ENCODE data around the gene CDC27.
A peak's percentile ranks its signal among the peaks of the same experiment; 100 is the strongest.
"Not testable (repeated sequence)": the region's sequence is repeated elsewhere in the genome, so short reads cannot be mapped to it uniquely, and the experiment has no call there.

The CDC27 gene

DNA sequence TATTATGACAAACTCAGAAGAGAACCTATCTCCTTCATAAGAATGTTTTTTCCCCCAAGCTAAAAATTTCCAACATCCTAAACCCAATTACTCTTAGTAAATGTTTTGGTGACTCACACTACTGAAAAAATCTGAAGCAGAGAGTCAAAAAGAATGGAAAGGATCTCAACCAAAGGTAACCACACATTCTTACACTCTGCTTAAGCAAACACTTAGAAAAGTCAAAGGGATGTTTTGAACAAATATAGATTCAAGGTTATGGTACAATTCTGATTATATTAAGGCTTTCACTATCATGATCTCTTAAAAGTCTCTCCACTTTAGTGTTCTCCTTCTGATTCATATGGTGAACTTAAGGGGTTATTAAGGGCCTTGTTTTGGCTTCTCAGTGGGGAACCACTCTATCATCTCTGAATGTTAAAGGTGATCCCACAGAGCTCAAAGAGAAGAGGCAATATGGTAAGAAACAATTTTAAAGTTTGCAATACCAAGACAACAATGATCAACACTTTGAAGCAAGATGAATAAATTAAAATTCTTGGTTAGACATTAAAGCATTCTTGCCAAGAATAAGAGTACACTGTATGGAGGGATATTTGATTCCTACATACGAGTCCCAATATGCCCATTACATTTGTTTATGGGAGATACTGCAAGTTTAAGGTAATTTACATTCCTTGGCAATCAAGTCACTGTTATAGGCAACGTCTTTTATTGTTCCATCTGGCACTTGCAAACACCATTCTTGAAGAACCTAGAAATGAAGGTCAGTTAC, 69.2 kb downstream of the CDC27 start:
- Mint-ChIP-seq H3K4me1 (no peaks in the 10 kb centered on the region), H3K27ac (no peak overlapping the region), H3K9me3 (no peaks in the 10 kb centered on the region), H3K27me3 (no peaks in the 10 kb centered on the region), H3K4me3 (no peak overlapping the region), H3K36me3 (peaks cover 11% of the 10 kb centered on the region)
- DNase-seq (ENCODE audit: low spot score in 2 of 2), result no peak
- ATAC-seq (ENCODE audit: low read depth), result no peak

DNA sequence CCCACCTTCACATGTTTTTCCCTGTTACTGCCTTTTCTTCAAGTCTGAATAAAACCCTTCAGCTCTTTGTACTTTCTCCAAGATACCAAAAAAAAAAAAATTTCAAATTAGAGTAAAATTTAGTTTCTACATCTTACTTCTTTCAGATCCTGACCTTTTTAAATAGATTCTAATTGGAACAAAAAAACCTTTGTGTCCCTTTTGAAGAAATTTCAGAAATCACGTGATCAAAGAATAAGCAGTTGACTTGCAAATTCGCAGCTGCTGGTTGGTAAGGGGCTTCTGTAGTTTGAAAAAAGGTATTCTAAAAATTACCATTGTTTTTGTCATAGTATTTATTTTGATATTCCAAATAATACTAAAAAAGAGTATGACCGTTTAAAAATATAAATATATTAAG, 71.7 kb downstream of the CDC27 start:
- Mint-ChIP-seq H3K36me3 (peaks cover 8% of the 10 kb centered on the region), H3K27me3 (no peaks in the 10 kb centered on the region), H3K27ac (no peak overlapping the region), H3K4me3 (no peak overlapping the region), H3K4me1 (no peaks in the 10 kb centered on the region), H3K9me3 (no peaks in the 10 kb centered on the region)
- no peak for ATAC-seq (ENCODE audit: low read depth)
- DNase-seq (ENCODE audit: low spot score in 2 of 2), result no peak

DNA sequence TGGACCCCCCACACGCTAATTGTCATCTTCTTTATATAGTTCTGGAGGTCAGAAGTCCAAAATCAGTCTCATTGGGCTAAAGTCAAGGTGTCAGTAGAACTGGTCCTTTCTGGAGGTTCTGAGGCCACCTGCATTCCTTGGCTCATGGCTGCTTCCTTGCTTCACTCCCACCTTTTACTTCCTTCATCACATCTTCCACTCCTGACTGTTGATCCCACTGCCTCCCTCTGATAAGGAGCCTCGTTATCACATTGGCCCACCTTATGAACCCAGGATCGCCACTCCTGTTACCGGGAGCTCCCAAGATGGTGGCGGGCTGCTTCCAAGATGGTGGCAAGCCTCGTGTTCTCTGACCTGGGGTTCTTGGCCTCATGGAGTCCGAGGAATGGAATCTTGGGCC, 83.0 kb downstream of the CDC27 start:
- no peak for DNase-seq (ENCODE audit: low spot score in 2 of 2)
- peaks cover 4% of the 10 kb centered on the region for H3K27me3 Mint-ChIP-seq
- no peak overlapping the region for H3K27ac Mint-ChIP-seq
- no peak for ATAC-seq (ENCODE audit: low read depth)
- H3K4me1 Mint-ChIP-seq, result no peaks in the 10 kb centered on the region
- H3K4me3 Mint-ChIP-seq, result no peak overlapping the region
- no peaks in the 10 kb centered on the region for H3K9me3 Mint-ChIP-seq
- H3K36me3 Mint-ChIP-seq, result no peaks in the 10 kb centered on the region

DNA sequence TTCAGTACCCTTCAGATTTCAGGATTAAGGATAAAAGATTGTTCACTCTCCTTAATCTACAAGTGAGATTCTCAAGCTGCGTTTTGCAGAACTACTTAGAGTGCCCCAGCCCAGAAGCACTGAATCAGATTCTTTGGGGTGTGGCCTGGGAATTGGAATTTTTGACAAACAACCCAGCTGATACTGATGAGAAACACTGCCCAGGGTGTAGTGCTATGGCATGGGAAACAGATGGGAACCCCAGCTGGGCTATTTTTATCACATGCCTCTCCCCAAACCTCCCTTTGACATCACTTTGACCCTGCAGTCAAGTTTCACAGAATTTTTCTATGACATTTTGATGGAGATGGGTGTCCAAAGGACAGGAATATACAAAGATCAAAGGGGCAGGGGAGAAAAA, 83.8 kb downstream of the CDC27 start:
- H3K4me3 Mint-ChIP-seq; ATAC-seq (ENCODE audit: low read depth); H3K9me3 Mint-ChIP-seq; H3K27me3 Mint-ChIP-seq; DNase-seq (ENCODE audit: low spot score in 2 of 2); H3K4me1 Mint-ChIP-seq; H3K36me3 Mint-ChIP-seq; H3K27ac Mint-ChIP-seq: not testable (repeated sequence)

DNA sequence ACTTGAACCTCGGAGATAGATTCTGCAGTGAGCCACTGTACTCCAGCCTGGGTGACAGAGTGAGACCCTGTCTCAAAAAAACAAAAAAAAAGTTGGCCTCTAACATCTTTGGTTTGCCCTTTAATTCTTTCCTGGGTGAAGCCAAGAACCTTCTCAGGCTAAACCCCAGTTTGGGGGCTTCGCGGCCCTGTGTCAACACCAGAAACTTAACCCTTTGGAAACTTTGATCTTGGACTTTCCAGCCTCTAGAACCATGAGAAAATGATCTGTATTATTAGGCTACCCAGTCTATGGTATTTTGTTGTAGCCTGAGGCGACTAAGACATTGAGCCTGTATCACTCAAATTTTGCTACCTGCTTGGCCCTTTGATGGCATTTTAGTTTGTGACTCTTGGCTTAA, 86.2 kb downstream of the CDC27 start:
- no peak overlapping the region for H3K27ac Mint-ChIP-seq
- no peaks in the 10 kb centered on the region for H3K9me3 Mint-ChIP-seq
- H3K4me3 Mint-ChIP-seq, result no peak overlapping the region
- H3K36me3 Mint-ChIP-seq, result peaks cover 2% of the 10 kb centered on the region
- DNase-seq (ENCODE audit: low spot score in 2 of 2) (no peak), ATAC-seq (ENCODE audit: low read depth) (no peak)
- peaks cover 11% of the 10 kb centered on the region for H3K4me1 Mint-ChIP-seq
- H3K27me3 Mint-ChIP-seq, result peaks cover 4% of the 10 kb centered on the region

DNA sequence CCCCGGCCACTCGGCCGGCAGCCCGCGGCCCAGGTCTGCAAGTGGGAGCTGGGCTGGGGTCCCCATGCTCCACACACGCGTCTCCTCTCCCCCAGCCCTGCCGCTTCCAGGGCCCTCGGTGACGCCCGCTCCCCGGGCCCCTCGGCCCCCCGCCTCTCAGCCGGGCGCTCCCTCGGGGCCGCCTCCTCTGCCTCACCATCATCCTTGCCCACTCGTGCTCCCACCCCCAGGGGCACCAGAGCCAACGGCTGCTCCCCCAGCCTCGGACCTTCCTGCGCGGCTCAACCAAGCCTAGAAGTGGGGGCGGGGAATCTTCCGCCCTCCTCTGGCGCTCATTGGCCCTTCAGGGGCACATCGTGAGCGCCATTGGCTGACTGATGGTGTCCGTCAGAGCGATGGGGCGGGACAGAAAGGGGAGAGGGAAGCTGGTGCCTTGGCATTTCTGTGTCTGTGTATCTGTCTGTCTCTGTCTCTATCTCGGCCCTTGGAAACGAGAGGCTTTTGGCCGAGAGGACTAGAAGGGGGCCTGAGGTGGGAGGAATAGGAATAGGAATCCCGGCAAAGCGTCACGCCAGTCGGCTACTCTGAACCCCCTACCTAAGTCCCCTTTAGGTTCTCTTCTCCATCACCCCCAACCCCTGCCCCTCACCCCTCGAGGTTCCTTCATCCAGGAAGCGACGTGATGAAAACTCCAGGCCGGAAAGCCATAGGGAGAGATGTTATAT, 88.9 kb downstream of the CDC27 start:
- Mint-ChIP-seq H3K27ac (peak overlapping the region; percentile 93), H3K4me3 (peak overlapping the region; percentile 99), H3K36me3 (peaks cover 2% of the 10 kb centered on the region), H3K27me3 (no peaks in the 10 kb centered on the region), H3K4me1 (peaks cover 20% of the 10 kb centered on the region), H3K9me3 (no peaks in the 10 kb centered on the region)
- DNase-seq (ENCODE audit: low spot score in 2 of 2) (peak; percentile 87 to 88), ATAC-seq (ENCODE audit: low read depth) (peak; percentile 96)

DNA sequence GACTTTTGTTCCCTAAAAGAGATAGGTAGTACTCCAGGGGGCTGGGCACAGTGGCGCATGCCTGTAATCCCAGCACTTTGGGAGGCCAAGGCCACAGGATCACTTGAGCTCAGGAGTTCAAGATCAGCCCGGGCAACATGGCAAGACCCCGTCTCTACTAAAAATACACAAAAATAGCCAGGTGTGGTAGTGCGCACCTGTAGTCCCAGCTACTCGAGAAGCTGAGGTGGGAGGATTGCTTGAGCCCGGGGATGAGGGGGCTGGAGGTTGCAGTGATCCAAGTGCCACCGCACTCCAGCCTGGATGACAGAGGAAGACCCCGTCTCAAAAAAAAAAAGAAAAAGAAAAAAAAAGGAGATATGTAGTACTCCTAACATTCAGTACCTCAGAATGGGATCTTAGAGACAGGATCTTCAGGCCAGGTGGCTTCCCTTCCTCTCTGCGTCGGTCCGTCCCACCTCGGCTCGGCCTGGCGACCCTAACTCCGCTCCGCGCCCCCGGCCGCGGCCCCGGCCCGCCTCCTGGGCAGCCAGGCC, 89.6 kb downstream of the CDC27 start:
- H3K27me3 Mint-ChIP-seq, result no peaks in the 10 kb centered on the region
- peak overlapping the region; percentile 93 for H3K27ac Mint-ChIP-seq
- H3K9me3 Mint-ChIP-seq, result no peaks in the 10 kb centered on the region
- H3K4me3 Mint-ChIP-seq, result peak overlapping the region; percentile 99
- H3K36me3 Mint-ChIP-seq, result peaks cover 3% of the 10 kb centered on the region
- ATAC-seq (ENCODE audit: low read depth) (peak; percentile 15), DNase-seq (ENCODE audit: low spot score in 2 of 2) (no peak)
- H3K4me1 Mint-ChIP-seq, result peaks cover 22% of the 10 kb centered on the region

DNA sequence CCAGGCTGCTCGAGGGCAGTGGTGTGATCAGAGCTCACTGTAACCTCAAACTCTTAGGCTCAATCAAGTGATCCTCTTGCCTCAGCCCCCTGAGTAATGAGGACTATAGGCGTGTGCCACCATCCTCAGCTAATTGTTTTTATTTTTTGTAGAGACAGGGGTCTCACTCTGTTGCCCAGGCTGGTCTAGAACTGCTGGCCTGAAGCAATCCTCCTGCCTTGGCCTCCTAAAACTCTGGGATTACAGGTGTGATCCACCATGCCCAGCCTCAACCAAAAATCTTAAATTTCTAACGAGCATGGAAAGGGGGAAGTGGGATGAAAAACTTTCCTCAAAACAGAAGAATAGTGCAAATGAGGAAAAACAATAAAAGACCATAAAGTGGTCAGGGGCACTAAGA, 92.8 kb downstream of the CDC27 start:
- no peak overlapping the region for H3K4me3 Mint-ChIP-seq
- peaks cover 3% of the 10 kb centered on the region for H3K36me3 Mint-ChIP-seq
- no peak for ATAC-seq (ENCODE audit: low read depth)
- no peak for DNase-seq (ENCODE audit: low spot score in 2 of 2)
- peaks cover 33% of the 10 kb centered on the region for H3K4me1 Mint-ChIP-seq
- no peaks in the 10 kb centered on the region for H3K9me3 Mint-ChIP-seq
- no peak overlapping the region for H3K27ac Mint-ChIP-seq
- H3K27me3 Mint-ChIP-seq, result no peaks in the 10 kb centered on the region

DNA sequence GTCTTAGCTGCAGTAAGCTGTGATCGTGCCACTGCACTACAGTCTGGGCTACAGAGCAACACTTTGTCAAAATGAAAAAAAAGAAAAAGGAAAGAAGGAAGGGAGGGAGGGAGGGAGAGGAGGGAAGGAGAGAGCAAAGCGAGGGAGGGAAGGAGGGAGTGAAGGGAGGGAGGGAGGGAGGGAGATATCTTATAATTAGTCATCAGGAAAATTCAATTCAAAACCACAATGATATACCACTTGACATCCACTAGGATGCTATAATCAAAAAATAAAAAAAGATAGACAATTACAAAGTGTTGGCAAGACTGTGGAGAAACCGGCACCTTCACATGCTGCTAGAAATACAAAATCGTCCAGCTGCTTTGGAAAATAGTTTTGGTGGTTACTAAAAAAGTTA, 93.8 kb downstream of the CDC27 start:
- H3K27ac Mint-ChIP-seq, result peak overlapping the region; percentile 20
- no peak overlapping the region for H3K4me3 Mint-ChIP-seq
- no peaks in the 10 kb centered on the region for H3K9me3 Mint-ChIP-seq
- ATAC-seq (ENCODE audit: low read depth) (no peak), DNase-seq (ENCODE audit: low spot score in 2 of 2) (no peak)
- peaks cover 37% of the 10 kb centered on the region for H3K4me1 Mint-ChIP-seq
- H3K27me3 Mint-ChIP-seq, result no peaks in the 10 kb centered on the region
- H3K36me3 Mint-ChIP-seq, result peaks cover 3% of the 10 kb centered on the region

DNA sequence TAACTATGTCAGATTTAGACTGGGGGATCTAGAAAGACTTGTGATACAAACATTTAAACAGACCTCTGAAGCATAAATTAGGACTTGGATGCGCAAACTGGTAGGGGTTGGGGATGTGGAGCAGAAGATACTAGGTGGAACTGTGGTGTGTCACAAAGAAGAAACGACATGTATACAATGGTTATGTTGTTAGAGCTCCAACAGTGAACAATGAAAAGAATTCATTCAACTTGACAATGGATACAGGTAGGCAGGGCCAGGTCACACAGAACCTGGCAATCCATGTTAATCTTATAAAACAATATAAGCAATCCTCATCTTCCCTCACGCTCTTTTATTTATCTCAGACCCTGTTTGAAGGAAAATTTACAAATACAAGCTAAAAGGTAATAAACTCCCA, 102.0 kb downstream of the CDC27 start:
- no peak for ATAC-seq (ENCODE audit: low read depth)
- Mint-ChIP-seq H3K27me3 (no peaks in the 10 kb centered on the region), H3K4me3 (no peak overlapping the region), H3K27ac (no peak overlapping the region), H3K36me3 (peaks cover 2% of the 10 kb centered on the region), H3K4me1 (peaks cover 33% of the 10 kb centered on the region), H3K9me3 (no peaks in the 10 kb centered on the region)
- no peak for DNase-seq (ENCODE audit: low spot score in 2 of 2)

DNA sequence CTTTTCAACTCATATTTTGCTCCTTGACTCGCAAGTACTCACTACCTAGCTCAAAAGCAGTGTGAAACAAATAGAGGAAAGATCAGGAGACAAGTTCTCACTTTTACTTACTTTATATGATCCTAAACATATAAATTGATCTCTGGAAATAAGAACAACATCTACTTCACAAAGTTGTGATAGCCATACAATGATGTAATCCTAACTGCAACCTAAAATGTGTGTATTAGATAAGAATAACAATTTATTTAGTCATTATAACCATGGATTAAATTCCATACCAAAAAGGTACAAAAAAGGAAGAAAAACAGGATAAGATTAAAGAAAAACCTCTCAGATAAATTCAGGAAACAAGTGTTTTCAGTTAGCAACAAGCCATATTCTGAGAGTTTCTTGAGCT, 103.4 kb downstream of the CDC27 start:
- no peak for ATAC-seq (ENCODE audit: low read depth)

DNA sequence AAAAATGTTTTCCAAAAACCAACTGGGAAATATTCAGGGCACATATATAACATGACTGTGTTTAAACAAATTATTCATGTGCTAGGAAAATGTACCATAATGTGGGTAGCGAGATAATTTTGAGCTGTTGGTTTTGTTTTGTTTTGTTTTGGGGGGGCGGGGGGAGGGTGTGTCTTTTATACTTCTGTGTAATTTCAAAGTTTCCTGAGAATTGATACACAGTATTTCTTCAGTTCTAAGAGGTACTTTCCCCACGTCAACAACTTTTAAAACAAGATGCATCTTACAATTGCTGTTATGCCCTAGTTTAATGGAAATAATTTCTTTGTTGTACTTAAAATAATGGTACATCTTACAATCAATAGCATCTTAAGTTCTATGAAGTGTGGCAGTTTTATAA, 110.3 kb downstream of the CDC27 start:
- H3K4me1 Mint-ChIP-seq, result peaks cover 7% of the 10 kb centered on the region
- H3K9me3 Mint-ChIP-seq, result no peaks in the 10 kb centered on the region
- no peaks in the 10 kb centered on the region for H3K27me3 Mint-ChIP-seq
- DNase-seq (ENCODE audit: low spot score in 2 of 2) (no peak), ATAC-seq (ENCODE audit: low read depth) (no peak)
- H3K4me3 Mint-ChIP-seq, result no peak overlapping the region
- H3K27ac Mint-ChIP-seq, result no peak overlapping the region
- H3K36me3 Mint-ChIP-seq, result peaks cover 5% of the 10 kb centered on the region

More for the DNA sequence above, 103.4 kb downstream of the CDC27 start:
- Mint-ChIP-seq H3K27ac (no peak overlapping the region), H3K36me3 (peaks cover 2% of the 10 kb centered on the region), H3K4me1 (peaks cover 22% of the 10 kb centered on the region), H3K27me3 (no peaks in the 10 kb centered on the region), H3K4me3 (no peak overlapping the region), H3K9me3 (no peaks in the 10 kb centered on the region)
- DNase-seq (ENCODE audit: low spot score in 2 of 2), result no peak

DNA sequence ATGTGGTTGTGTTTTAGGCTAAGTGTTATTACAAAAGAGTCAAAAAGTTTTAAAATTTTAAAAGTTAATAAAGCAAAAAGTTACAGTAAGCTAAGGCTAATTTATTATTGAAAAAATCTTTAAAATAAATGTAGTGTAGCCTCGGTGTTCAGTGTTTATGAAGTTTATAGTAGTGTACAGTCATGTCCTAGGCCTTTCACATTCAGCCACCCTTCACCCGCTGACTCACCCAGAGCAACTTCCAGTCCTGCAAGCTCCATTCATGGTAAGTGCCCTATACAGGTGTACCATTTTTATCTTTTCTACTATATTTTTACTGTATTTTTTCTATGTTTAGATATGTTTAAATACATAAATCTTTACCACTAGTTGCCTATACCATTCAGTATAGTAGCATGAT, 111.5 kb downstream of the CDC27 start:
- Mint-ChIP-seq H3K27ac (no peak overlapping the region), H3K9me3 (no peaks in the 10 kb centered on the region), H3K4me1 (peaks cover 8% of the 10 kb centered on the region), H3K4me3 (no peak overlapping the region), H3K36me3 (peaks cover 7% of the 10 kb centered on the region), H3K27me3 (no peaks in the 10 kb centered on the region)
- no peak for ATAC-seq (ENCODE audit: low read depth)
- DNase-seq (ENCODE audit: low spot score in 2 of 2), result no peak

DNA sequence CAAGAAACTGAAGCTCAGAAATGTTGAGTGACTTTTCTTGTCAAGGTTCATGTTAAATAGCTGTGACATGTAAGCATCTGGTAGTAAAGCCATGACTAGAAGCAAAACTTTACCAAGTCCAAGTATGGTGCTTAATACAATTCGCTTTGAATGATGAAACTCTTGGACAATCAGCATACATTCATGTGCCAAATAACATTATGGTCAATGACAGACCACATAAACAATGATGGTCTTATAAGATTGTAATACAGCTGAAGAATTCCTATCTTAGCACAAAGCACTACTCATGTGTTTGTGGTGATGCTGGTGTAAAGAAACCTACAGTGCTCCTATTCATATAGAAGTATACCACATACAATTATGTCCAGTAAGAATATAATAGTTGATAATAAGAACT, 112.9 kb downstream of the CDC27 start:
- no peaks in the 10 kb centered on the region for H3K27me3 Mint-ChIP-seq
- no peak for ATAC-seq (ENCODE audit: low read depth)
- no peak overlapping the region for H3K4me3 Mint-ChIP-seq
- no peak overlapping the region for H3K27ac Mint-ChIP-seq
- H3K4me1 Mint-ChIP-seq, result peaks cover 11% of the 10 kb centered on the region
- peaks cover 7% of the 10 kb centered on the region for H3K36me3 Mint-ChIP-seq
- DNase-seq (ENCODE audit: low spot score in 2 of 2), result no peak
- H3K9me3 Mint-ChIP-seq, result no peaks in the 10 kb centered on the region
